Trophoblast cell (in vitro differentiated cells and primary cell): ENCODE data around the gene TESMIN.

Experiments
- DNase-seq, 2 donors: peaks; one replicate each; pipeline ENCODE4 v3.0.0-alpha.2; 2016
- H2AFZ ChIP-seq: 2 replicates; pipeline ENCODE4 v1.6.1; 2013; ENCODE audit warnings: low read length, moderate library complexity, mild to moderate bottlenecking; ENCODE audit not compliant: insufficient read depth, poor library complexity
- H2AK5ac ChIP-seq: 2 replicates; pipeline ENCODE4 v1.6.1; 2013; ENCODE audit warnings: mild to moderate bottlenecking, low read length
- H2BK120ac ChIP-seq: 2 replicates; pipeline ENCODE4 v1.6.1; 2013; ENCODE audit warnings: low read length, mild to moderate bottlenecking, moderate library complexity; ENCODE audit not compliant: insufficient read depth, poor library complexity
- H2BK12ac ChIP-seq: 2 replicates; pipeline ENCODE4 v1.6.1; 2013; ENCODE audit warnings: mild to moderate bottlenecking, low read length, moderate library complexity
- H2BK5ac ChIP-seq: 2 replicates; pipeline ENCODE4 v1.6.1; 2013; ENCODE audit warnings: low read length, low read depth, moderate library complexity, mild to moderate bottlenecking; ENCODE audit not compliant: poor library complexity
- H3K14ac ChIP-seq: 2 replicates; pipeline ENCODE4 v1.6.1; 2013; ENCODE audit warnings: mild to moderate bottlenecking, low read length
- H3K18ac ChIP-seq: 2 replicates; pipeline ENCODE4 v1.6.1; 2013; ENCODE audit warnings: mild to moderate bottlenecking, low read length
- H3K23ac ChIP-seq: 2 replicates; pipeline ENCODE4 v1.6.1; 2013; ENCODE audit warnings: low read length
- H3K27ac ChIP-seq: 2 replicates; pipeline ENCODE4 v1.5.1; 2013; ENCODE audit warnings: low read depth, mild to moderate bottlenecking, inconsistent platforms, low read length, moderate library complexity
- H3K27me3 ChIP-seq: 2 replicates; pipeline ENCODE4 v1.6.1; 2013; ENCODE audit warnings: inconsistent platforms, mild to moderate bottlenecking, low read length, moderate library complexity; ENCODE audit not compliant: insufficient read depth
- H3K36me3 ChIP-seq, 2 experiments: 1 replicate in 1 of 2; 2 replicates in 1 of 2; pipeline ENCODE4 v1.6.1; 2013; ENCODE audit warnings: low read length in 2 of 2, mild to moderate bottlenecking in 2 of 2, moderate library complexity in 1 of 2; ENCODE audit not compliant: insufficient read depth in 2 of 2, control insufficient read depth in 1 of 2
- H3K4ac ChIP-seq: 2 replicates; pipeline ENCODE4 v1.6.1; 2013; ENCODE audit warnings: low read depth, mild to moderate bottlenecking, low read length, moderate library complexity
- H3K4me1 ChIP-seq, 2 experiments: 1 replicate in 1 of 2; 2 replicates in 1 of 2; pipeline ENCODE4 v1.6.1; 2013; ENCODE audit warnings: low read length in 2 of 2, mild to moderate bottlenecking in 2 of 2, moderate library complexity in 1 of 2; ENCODE audit not compliant: insufficient read depth in 2 of 2, control insufficient read depth in 1 of 2
- H3K4me2 ChIP-seq: 2 replicates; pipeline ENCODE4 v1.6.1; 2013; ENCODE audit warnings: inconsistent platforms, mild to moderate bottlenecking, low read length, moderate library complexity
- H3K4me3 ChIP-seq: 2 replicates; pipeline ENCODE4 v1.5.1; 2013; ENCODE audit warnings: mild to moderate bottlenecking, low read depth, low read length, inconsistent platforms
- H3K79me1 ChIP-seq: one replicate; pipeline ENCODE4 v1.6.1; 2013; ENCODE audit warnings: low read length
- H3K79me2 ChIP-seq: 2 replicates; pipeline ENCODE4 v1.6.1; 2013; ENCODE audit warnings: low read length, mild to moderate bottlenecking; ENCODE audit not compliant: control insufficient read depth, insufficient read depth, poor library complexity
- H3K9ac ChIP-seq: 2 replicates; pipeline ENCODE4 v1.6.1; 2013; ENCODE audit warnings: mild to moderate bottlenecking, low read length
- H3K9me3 ChIP-seq: 2 replicates; pipeline ENCODE4 v1.6.1; 2013; ENCODE audit warnings: low read depth, mild to moderate bottlenecking, control low read depth, inconsistent platforms, low read length; ENCODE audit not compliant: insufficient read depth
- H4K12ac ChIP-seq: 2 replicates; pipeline ENCODE4 v1.6.1; 2013; ENCODE audit warnings: low read depth, mild to moderate bottlenecking, low read length, moderate library complexity
- H4K8ac ChIP-seq: 2 replicates; pipeline ENCODE4 v1.6.1; 2013; ENCODE audit warnings: low read depth, mild to moderate bottlenecking, low read length, moderate library complexity
- H4K91ac ChIP-seq: one replicate; pipeline ENCODE4 v1.6.1; 2013; ENCODE audit warnings: low read depth, mild to moderate bottlenecking, low read length, moderate library complexity
- WGBS: extraction: QIAGEN DNeasy Blood & Tissue Kit; methylation state at CpG from one replicate; pipeline ENCODE4 v1.1.7; 2013; ENCODE audit warnings: missing lambda C conversion rate; ENCODE audit not compliant: insufficient read length, insufficient coverage; ENCODE audit errors: extremely low coverage; 5-methylcytosine and 5-hydroxymethylcytosine counted together

TESMIN gene

DNA sequence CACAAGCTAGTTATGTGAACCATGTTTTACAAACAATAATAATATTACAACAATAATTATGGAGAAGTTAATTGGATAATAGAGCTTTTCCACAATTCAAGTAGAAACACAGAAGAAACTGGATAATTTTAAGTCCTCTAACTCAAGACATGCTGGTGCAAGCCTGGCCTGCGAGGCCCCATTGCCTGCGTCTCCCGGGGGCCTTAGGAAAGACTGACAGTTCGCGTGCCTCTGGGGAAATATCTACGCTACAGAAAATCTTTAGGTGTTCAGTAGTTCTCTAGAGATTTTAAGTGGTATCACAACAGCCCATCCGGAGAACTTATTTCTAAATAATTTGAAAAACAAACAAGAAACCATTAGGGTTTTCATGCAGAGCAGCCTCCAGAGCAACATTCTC, 43.8 kb downstream of the TESMIN start:
- Histone ChIP-seq H3K18ac (no peak overlapping the region), H3K9me3 (peaks cover 2% of the 10 kb centered on the region), H3K4me2 (no peak overlapping the region), H3K4me1 (no peaks in the 10 kb centered on the region), H2BK120ac (no peak overlapping the region), H3K79me1 (no peaks in the 10 kb centered on the region), H3K4ac (no peak overlapping the region), H4K8ac (no peak overlapping the region), H3K27ac (no peak overlapping the region), H2BK5ac (no peak overlapping the region), H3K36me3 (no peaks in the 10 kb centered on the region), H4K12ac (no peak overlapping the region), H2BK12ac (no peak overlapping the region), H3K79me2 (no peaks in the 10 kb centered on the region), H2AFZ (no peak overlapping the region), H3K4me3 (no peak overlapping the region), H3K14ac (no peak overlapping the region), H3K23ac (no peak overlapping the region), H2AK5ac (no peak overlapping the region), H3K9ac (no peak overlapping the region), H3K27me3 (no peaks in the 10 kb centered on the region), H4K91ac (no peak overlapping the region)
- no peak for DNase-seq
- no CpG with 5 or more reads among the region's 7 CpGs for WGBS

DNA sequence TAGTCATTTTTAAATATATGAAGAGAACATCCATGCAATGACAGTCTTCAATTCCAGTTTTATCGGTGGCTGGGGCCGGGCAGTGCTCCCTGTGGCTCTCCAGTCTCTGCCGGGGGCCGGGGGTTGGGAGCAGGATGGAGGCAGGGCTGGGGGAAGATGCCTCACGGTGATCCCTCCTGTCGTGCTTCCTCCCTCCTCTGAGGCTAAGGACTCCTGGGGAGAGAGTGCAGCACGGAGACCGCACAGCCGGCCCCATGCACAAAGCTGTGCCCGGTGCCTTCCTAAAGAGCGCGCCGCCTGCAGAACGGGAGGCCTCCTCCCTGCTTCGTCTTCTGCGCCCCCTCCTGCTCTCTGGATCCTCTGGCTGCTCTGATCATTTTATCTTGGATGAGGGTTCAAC, 46.4 kb downstream of the TESMIN start:
- Histone ChIP-seq H3K4me2 (no peak overlapping the region), H3K23ac (no peak overlapping the region)
- WGBS, result no CpG with 5 or more reads among the region's 16 CpGs

DNA sequence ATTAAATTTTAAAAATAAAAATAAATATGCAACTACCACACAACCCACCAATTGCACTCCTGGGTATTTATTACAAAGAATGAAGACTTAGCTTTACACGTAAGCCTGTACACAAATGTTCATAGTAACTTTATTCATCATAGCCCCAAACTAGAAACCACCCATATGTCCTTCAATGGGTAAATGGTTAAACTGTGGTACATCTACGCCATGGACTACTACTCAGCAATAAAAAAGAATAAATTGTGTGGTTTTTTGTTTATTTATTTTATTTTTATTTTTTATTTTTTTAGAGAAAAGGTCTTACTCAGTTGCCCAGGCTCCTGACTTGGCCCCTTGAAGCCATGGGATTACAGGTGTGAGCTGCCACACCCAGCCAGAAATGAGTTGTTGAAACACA, 52.3 kb downstream of the TESMIN start:
- Histone ChIP-seq H3K27me3 (no peaks in the 10 kb centered on the region), H3K4me1 (no peaks in the 10 kb centered on the region), H3K79me1 (no peaks in the 10 kb centered on the region), H3K79me2 (no peaks in the 10 kb centered on the region), H2BK12ac (no peak overlapping the region), H4K91ac (no peak overlapping the region), H3K9me3 (no peaks in the 10 kb centered on the region), H3K14ac (no peak overlapping the region), H3K4ac (no peak overlapping the region), H3K4me3 (no peak overlapping the region), H3K9ac (no peak overlapping the region), H3K27ac (no peak overlapping the region), H3K18ac (no peak overlapping the region), H3K23ac (no peak overlapping the region), H2AFZ (no peak overlapping the region), H3K36me3 (no peaks in the 10 kb centered on the region), H2BK120ac (no peak overlapping the region), H2AK5ac (no peak overlapping the region), H4K12ac (no peak overlapping the region), H3K4me2 (no peak overlapping the region), H4K8ac (no peak overlapping the region), H2BK5ac (no peak overlapping the region)
- WGBS, result no CpG with 5 or more reads among the region's 2 CpGs
- DNase-seq, result no peak

More for the DNA sequence above, 46.4 kb downstream of the TESMIN start:
- DNase-seq, result no peak
- H3K79me2 ChIP-seq, result no peaks in the 10 kb centered on the region
- H3K4me3 ChIP-seq, result no peak overlapping the region
- no peak overlapping the region for H3K9ac ChIP-seq
- H2BK120ac ChIP-seq, result no peak overlapping the region
- H3K18ac ChIP-seq, result no peak overlapping the region
- H2AFZ ChIP-seq, result no peak overlapping the region
- H2AK5ac ChIP-seq, result no peak overlapping the region
- H4K8ac ChIP-seq, result no peak overlapping the region
- peaks cover 1% of the 10 kb centered on the region for H3K9me3 ChIP-seq
- no peak overlapping the region for H3K27ac ChIP-seq
- no peaks in the 10 kb centered on the region for H3K36me3 ChIP-seq
- no peak overlapping the region for H2BK12ac ChIP-seq
- no peak overlapping the region for H2BK5ac ChIP-seq
- H3K14ac ChIP-seq, result no peak overlapping the region
- no peaks in the 10 kb centered on the region for H3K79me1 ChIP-seq
- no peaks in the 10 kb centered on the region for H3K4me1 ChIP-seq
- H3K27me3 ChIP-seq, result no peaks in the 10 kb centered on the region
- no peak overlapping the region for H4K12ac ChIP-seq
- H4K91ac ChIP-seq, result no peak overlapping the region
- H3K4ac ChIP-seq, result no peak overlapping the region

DNA sequence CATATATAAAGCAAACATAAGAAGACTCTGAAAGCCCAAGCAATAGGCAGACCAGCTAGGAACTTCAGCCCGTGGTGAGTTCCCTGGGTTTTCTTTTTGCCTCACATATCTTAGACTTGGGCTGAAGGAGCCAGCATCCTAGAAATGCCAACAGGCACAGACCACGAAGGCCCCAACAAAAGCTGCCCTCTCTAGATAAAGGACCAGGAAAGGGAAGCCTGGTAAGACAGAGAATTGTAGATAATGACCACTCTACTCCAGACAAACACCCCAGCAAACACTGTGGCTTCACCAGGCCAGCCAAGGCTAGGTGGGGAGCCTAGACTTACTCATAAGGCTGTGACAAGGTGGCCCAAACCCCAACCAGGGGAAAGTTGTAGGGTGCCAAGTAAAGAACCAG, 55.8 kb downstream of the TESMIN start:
- Histone ChIP-seq H2BK120ac (no peak overlapping the region), H3K4me2 (no peak overlapping the region), H4K91ac (no peak overlapping the region), H3K27me3 (no peaks in the 10 kb centered on the region), H3K14ac (no peak overlapping the region), H3K4ac (no peak overlapping the region), H3K4me1 (no peaks in the 10 kb centered on the region), H3K9me3 (no peaks in the 10 kb centered on the region), H3K18ac (no peak overlapping the region), H3K9ac (no peak overlapping the region), H4K12ac (no peak overlapping the region), H3K79me2 (no peaks in the 10 kb centered on the region), H4K8ac (no peak overlapping the region), H2AFZ (no peak overlapping the region), H3K36me3 (no peaks in the 10 kb centered on the region), H2AK5ac (no peak overlapping the region), H3K27ac (no peak overlapping the region), H3K4me3 (no peak overlapping the region), H3K79me1 (no peaks in the 10 kb centered on the region), H3K23ac (no peak overlapping the region), H2BK12ac (no peak overlapping the region), H2BK5ac (no peak overlapping the region)
- no CpG with 5 or more reads among the region's 2 CpGs for WGBS
- DNase-seq, result no peak
